Spinal cord (tissue), 10 donors: ENCODE results near the gene TBC1D14. TPM values are rescaled to one million over a fixed set of nuclear protein-coding genes. Genes with fewer than 3 reads are reported as not detected.

Experiments
- DNase-seq, 6 donors: peaks; one replicate each; pipeline versions ENCODE4 v3.0.0 to v3.0.0-alpha.2; 2013 to 2015; ENCODE audit warnings: low spot score in 6 of 6, low read depth in 4 of 6
- H3K27ac ChIP-seq: one replicate; pipeline ENCODE4 v1.5.1; 2013; ENCODE audit warnings: low read depth, low read length, control low read depth
- H3K27me3 ChIP-seq: one replicate; pipeline ENCODE4 v1.6.1; 2013; ENCODE audit warnings: low read length; ENCODE audit not compliant: control insufficient read depth, insufficient read depth
- H3K36me3 ChIP-seq: one replicate; pipeline ENCODE4 v1.6.1; 2013; ENCODE audit warnings: low read length; ENCODE audit not compliant: control insufficient read depth, insufficient read depth
- H3K4me1 ChIP-seq: one replicate; pipeline ENCODE4 v1.6.1; 2013; ENCODE audit warnings: low read length; ENCODE audit not compliant: control insufficient read depth, insufficient read depth
- H3K4me3 ChIP-seq: one replicate; pipeline ENCODE4 v1.5.1; 2013; ENCODE audit warnings: low read depth, low read length, control low read depth
- H3K9me3 ChIP-seq: one replicate; pipeline ENCODE4 v1.6.1; 2013; ENCODE audit warnings: low read length; ENCODE audit not compliant: control insufficient read depth, insufficient read depth
- WGBS: methylation state at CpG from one replicate; pipeline ENCODE4 v1.1.5; 2013; ENCODE audit warnings: missing lambda C conversion rate; ENCODE audit not compliant: insufficient coverage; 5-methylcytosine and 5-hydroxymethylcytosine counted together
- polyA plus RNA-seq, 2 donors: library from polyadenylated mRNA; unstranded; fragments of 120-200 nt; gene quantifications; one replicate each; pipeline ENCODE4 v1.2.1, GENCODE V29; 2013; ENCODE audit not compliant: insufficient read length in 2 of 2
- total RNA-seq, 2 donors: library from RNA; depleted of rRNA in 1 of 2; stranded (reverse); fragments of 120-200 nt in 1 of 2; fragments of >200 nt in 1 of 2; gene quantifications; one replicate each; pipeline versions ENCODE4 v1.2.3 to v1.2.4, GENCODE V29; 2013 to 2014
- donor health status: healthy.

The TBC1D14 gene
- total and polyA plus RNA-seq, 4 donors = 73.7 to 104 (median 102) TPM

DNA sequence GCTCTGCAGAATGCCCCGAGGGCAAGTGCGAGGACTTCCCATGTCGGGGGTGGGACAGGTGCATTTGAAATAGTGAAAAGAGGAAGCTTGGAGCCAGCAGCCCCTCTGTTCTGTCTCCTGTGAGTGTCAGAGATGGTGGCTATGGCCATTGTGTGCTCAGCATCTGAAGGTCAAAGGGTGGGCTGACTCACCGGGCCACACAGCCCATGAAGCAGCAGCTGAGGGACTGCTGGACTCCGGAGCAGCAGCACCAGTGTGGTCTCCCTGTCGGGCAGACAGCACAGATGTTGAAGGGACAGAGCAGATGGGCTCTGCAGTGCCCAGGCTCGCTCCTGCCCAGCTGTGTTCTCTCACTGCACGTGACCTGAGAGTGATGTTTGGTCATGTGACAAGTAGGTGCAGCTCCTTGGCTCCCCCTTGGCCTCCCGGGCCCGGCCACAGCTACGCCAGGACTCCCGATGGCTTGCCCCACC is 53.5 kb downstream of the TBC1D14 start:
- Histone ChIP-seq H3K36me3 (peaks cover 8% of the 10 kb centered on the region), H3K4me3 (no peak overlapping the region), H3K27me3 (no peaks in the 10 kb centered on the region), H3K9me3 (no peaks in the 10 kb centered on the region), H3K4me1 (peaks cover 40% of the 10 kb centered on the region), H3K27ac (peak overlapping the region; percentile 8)
- DNase-seq = no peak
- WGBS = 69% methylated on average over 12 of the region's 12 CpGs

DNA sequence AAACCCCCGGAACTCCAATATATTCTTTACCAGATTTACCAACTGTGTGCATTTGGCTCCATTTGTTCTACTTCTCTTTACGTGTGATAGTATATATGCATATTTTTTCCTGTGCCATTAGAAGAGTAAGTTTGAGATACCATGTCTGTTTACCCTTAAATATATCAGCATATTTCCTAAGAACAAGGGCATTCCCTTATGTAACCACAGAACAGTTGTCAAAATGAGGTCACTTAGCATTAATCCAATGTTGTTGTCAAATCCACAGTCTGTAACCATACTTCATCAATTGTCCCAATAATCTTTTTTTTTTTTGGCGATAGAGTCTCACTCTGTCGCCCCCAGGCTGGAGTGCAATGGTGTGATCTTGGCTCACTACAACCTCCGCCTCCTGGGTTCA is 55.2 kb downstream of the TBC1D14 start:
- Histone ChIP-seq H3K36me3 (peaks cover 17% of the 10 kb centered on the region), H3K9me3 (no peaks in the 10 kb centered on the region), H3K27ac (no peak overlapping the region), H3K4me1 (peaks cover 33% of the 10 kb centered on the region), H3K27me3 (no peaks in the 10 kb centered on the region), H3K4me3 (no peak overlapping the region)
- WGBS = 100% methylated on average over 3 of the region's 5 CpGs
- DNase-seq = no peak

DNA sequence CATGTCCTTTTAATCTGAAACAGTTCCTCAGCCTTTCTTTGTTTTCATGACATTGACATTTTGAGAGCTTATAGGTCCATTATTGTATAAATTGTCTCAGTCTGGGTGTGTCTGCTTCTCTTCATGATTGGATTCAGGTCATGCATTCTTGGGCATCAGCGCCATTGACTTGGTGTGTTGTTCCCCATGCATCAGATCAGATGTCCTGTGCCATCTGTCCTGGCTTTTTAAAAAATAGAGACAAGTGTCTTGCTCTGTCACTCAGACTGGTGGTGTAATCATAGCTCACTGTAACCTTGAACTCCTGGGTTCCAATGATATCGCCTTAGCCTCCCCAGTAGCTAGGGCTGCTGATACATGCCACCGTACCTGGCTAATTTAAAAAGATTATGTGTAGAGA is 55.7 kb downstream of the TBC1D14 start:
- Histone ChIP-seq H3K9me3 (no peaks in the 10 kb centered on the region), H3K4me3 (no peak overlapping the region), H3K27ac (no peak overlapping the region), H3K36me3 (peaks cover 18% of the 10 kb centered on the region), H3K4me1 (peaks cover 33% of the 10 kb centered on the region), H3K27me3 (no peaks in the 10 kb centered on the region)
- WGBS = 100% methylated on average over 3 of the region's 3 CpGs
- no peak for DNase-seq

DNA sequence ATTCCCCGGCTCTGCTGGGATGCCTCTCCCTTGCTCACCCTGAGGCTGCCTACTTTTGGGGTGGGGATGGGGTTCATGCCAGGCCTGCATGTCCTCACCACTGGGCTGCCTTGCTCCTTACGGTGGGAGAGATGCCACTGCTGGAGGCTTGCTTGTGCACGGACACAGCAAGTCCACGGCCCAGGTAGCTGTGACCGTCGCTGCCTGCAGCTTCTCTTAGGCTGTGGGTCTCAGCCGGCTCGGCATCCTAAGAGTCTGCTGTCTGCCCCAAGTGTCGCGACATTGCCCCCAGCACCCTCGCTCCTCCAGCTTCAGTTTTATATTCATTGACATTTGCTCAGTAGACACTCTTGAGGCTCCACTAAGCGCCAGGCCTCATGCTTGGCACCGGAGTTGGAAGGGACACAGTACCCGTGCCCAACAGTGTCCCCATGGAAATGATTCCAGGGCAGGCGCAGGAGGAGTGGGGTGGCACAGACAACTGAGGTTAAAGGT is 58.3 kb downstream of the TBC1D14 start:
- WGBS = 93% methylated on average over 13 of the region's 15 CpGs
- Histone ChIP-seq H3K27ac (no peak overlapping the region), H3K4me3 (no peak overlapping the region), H3K27me3 (no peaks in the 10 kb centered on the region), H3K4me1 (peaks cover 20% of the 10 kb centered on the region), H3K36me3 (peaks cover 17% of the 10 kb centered on the region), H3K9me3 (no peaks in the 10 kb centered on the region)
- DNase-seq = no peak

DNA sequence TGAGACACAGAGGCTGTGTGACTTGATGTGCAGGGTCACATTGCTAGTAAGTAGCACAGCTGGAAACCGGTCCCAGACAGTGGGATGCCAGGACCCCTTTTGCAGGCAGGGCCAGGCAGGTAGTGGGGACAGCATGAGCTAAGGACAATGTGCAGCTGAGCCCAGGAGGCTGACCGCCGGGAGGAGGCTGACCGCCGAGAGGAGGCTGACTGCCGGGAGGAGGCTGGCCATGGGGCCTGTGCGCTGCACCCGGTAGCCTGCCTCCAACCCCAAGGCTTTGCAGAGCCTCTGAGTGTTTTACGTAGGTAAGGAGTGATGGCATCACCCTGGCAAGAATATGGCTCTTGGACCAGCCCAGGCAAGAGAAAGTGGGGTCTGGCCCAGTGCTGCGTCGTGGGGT is 58.9 kb downstream of the TBC1D14 start:
- peaks cover 15% of the 10 kb centered on the region for H3K36me3 ChIP-seq
- H3K4me3 ChIP-seq = no peak overlapping the region
- DNase-seq = no peak
- peaks cover 14% of the 10 kb centered on the region for H3K4me1 ChIP-seq
- no peaks in the 10 kb centered on the region for H3K27me3 ChIP-seq
- no peaks in the 10 kb centered on the region for H3K9me3 ChIP-seq
- 68% methylated on average over 11 of the region's 11 CpGs for WGBS
- H3K27ac ChIP-seq = no peak overlapping the region

DNA sequence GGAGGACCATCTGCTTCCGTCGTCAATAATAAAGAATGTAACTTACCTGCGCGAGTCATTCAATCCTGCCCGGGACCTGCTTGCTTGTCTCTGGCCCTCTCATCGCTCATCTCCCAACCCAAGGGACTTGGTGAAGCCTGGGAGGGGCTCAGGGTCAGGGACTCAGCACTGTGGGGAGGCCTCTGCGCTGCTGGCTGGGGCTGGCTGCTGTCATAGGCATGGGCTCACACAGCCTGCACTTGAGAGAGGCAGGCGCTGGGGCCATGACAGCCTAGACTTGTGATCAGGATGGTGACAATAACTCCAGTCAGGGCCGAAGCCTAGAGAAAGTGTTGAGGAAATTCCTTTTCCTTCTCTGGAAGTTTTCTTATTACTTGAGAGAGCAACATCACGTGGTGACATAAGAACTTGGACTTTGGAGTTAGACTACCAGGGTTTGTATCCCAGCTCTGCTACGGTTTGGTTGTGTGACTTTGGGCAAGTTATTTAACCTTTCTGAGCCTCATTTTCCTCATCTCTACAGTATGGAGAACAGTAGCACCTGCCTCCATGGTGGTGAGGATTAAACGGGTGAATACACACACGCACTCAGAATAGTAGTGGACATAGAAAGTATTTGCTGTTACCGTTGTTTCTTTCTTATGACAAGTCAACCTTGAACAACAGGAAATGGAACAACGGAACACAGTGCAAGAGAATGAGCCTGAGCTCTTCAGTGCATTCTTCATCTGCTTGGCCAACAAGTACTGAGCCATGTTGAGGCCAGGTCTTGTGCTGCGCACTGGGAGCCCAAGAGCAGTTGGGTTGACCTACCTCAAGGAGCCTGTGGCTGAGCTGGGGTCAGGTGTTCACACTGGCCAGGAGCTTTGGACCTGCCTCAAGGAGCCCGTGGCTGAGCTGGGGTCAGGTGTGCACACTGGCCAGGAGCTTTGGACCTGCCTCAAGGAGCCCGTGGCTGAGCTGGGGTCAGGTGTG is 60.5 kb downstream of the TBC1D14 start:
- no peak for DNase-seq
- Histone ChIP-seq H3K4me1 (peaks cover 11% of the 10 kb centered on the region), H3K9me3 (no peaks in the 10 kb centered on the region), H3K36me3 (peaks cover 15% of the 10 kb centered on the region), H3K4me3 (no peak overlapping the region), H3K27ac (no peak overlapping the region), H3K27me3 (no peaks in the 10 kb centered on the region)
- WGBS = 98% methylated on average over 13 of the region's 18 CpGs

DNA sequence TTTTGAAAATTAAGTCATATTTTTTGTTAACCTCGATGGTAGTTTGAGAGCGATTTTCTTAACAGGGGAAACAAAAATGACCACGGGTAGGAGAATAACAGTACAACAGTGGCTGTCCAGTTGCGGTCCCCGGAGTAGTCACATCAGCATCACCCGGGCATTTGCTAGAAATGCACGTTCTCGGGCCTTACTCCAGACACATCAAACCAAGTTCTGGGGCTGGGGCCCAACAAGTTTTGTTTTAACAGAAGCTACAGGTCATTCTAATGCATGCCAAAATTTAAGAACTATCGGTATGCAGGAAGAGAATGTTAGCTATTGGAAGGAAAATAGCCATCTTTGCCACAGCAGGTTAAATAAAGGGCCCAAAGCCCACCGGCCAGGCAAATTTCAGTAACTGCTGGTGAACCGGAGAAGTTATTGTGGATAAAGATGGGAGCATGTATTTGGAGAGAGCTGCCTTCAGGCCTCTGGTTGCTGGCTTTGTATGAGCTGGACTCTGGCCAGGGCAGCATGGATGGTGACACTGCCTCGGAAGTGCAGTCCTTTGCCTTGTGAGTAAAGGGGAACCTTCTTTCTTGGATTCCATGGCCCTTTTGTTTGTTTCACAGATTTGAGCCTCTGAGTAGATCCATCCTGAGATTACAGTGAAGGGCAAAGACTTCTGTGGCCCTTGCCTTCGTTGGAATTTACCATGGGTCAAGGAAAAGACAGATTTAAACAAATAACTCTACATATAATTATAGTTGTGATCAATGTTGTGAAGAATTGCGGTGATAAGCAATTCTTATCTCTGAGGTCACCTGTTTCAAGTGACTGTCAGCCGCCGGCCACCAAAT is 62.1 kb downstream of the TBC1D14 start:
- no peak overlapping the region for H3K4me3 ChIP-seq
- WGBS = 78% methylated on average over 10 of the region's 16 CpGs
- no peaks in the 10 kb centered on the region for H3K27me3 ChIP-seq
- DNase-seq = no peak
- no peak overlapping the region for H3K27ac ChIP-seq
- H3K4me1 ChIP-seq = peaks cover 11% of the 10 kb centered on the region
- no peaks in the 10 kb centered on the region for H3K9me3 ChIP-seq
- H3K36me3 ChIP-seq = peaks cover 15% of the 10 kb centered on the region

DNA sequence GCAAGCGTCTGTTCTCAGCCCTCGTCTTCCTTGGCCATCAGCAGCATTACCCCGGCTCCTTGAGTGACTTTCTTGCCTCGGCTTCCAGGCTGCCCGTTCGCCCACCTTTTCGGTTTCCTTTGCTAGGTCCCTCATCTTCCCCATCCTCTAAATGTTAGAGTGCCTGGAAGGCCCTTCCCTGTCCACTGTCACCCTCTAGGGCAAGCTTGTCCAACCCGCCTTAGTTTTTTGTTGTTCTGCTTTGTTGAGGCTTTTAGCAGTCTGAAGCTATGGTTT is 62.7 kb downstream of the TBC1D14 start:
- DNase-seq = no peak
- WGBS = 92% methylated on average over 7 of the region's 8 CpGs
- Histone ChIP-seq H3K27ac (no peak overlapping the region), H3K4me1 (peaks cover 11% of the 10 kb centered on the region), H3K36me3 (peaks cover 15% of the 10 kb centered on the region), H3K27me3 (no peaks in the 10 kb centered on the region), H3K9me3 (no peaks in the 10 kb centered on the region), H3K4me3 (no peak overlapping the region)

DNA sequence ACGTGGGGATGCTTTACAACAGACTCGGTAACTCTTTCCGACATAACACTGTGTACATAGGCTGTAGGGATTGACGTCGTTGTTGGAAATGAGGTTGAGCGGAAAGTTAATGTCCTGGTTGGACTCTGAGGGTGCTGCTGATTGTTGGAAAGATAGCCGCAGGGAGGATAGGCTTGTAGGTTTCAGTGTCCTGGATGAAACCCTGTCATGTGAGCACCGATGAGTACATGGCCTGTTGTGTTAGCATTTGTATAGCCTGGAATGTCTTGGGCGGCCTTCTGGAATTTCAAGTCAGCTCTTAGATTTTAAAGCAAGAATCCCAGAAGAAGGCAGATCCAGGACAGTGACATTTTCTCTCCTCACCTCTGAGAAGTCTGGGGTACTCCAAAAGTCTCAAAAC is 63.3 kb downstream of the TBC1D14 start:
- H3K27ac ChIP-seq = no peak overlapping the region
- H3K9me3 ChIP-seq = no peaks in the 10 kb centered on the region
- H3K36me3 ChIP-seq = peaks cover 12% of the 10 kb centered on the region
- no peak overlapping the region for H3K4me3 ChIP-seq
- no peaks in the 10 kb centered on the region for H3K27me3 ChIP-seq
- peaks cover 11% of the 10 kb centered on the region for H3K4me1 ChIP-seq
- WGBS = 69% methylated on average over 9 of the region's 9 CpGs
- no peak for DNase-seq
